GM10847 (cell line): ENCODE data around the gene SDHAF1.

Experiments used
- POLR2A ChIP-seq: IDR thresholded peaks from 2 replicates; pipeline ENCODE4 v1.6.1; 2011; ENCODE audit not compliant: insufficient read length; ENCODE audit errors: extremely low read depth

The SDHAF1 gene, protein sequence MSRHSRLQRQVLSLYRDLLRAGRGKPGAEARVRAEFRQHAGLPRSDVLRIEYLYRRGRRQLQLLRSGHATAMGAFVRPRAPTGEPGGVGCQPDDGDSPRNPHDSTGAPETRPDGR

DNA sequence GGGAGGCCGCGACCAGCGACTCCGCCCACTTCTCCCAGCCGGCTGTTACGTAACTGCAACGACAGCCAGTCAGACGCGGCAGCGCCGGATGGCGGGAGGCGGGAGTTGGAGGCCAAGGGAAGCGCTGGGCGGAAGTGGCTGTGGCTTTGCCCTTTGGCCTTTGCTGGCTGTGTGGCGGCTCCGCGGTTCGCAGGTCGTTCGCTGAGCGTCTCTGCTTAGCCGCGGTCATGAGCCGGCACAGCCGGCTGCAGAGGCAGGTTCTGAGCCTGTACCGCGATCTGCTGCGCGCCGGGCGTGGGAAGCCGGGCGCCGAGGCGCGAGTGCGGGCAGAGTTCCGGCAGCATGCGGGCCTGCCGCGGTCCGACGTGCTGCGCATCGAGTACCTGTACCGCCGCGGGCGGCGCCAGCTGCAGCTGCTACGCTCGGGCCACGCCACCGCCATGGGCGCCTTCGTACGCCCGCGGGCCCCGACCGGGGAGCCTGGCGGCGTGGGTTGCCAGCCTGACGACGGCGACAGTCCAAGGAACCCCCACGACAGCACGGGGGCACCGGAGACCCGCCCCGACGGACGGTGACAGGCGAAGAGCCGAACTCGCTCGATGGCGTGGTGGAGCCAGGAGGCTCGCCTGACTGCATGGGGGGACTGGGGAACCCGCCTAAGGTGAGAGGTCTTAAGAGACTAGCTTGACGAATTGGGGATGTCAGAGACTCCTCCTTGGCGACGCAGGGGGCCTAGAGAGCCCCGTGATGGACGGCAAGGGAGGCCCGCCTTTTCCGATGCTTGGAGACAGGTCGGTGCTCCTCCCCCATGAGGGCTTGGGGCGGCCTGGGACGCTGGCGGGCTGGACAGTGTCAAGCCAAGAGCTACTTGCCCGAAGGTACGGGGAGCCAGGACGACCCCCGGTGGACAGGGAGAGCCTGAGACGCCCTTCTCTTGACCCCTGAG, at the start of gene SDHAF1:
Gene SDHAF1 (plus strand): TSS at position 141 of the 946 bp plus-strand sequence. CDS start 87 bp downstream, at position 228.
- TF ChIP-seq POLR2A: peak; percentile 96

DNA sequence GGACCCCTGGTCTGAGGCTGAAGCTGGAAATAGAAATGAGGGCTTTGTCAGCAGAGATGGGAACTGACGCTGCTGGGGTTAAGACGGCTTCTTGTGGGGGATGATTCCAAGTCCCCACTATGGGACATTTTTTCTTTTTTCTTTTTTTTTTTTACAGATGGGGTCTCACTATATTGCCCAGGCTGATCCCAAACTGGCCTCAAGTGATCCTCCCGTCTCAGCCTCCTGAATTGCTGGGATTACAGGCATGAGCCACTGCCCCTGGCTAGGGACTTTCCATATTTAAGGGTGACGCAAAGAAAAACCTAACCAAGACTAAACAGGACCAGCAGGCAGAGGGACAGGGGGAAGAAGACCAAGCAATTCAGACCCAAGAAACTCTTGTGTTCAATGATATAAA, 48.8 kb upstream of the SDHAF1 start:
- TF ChIP-seq POLR2A: no peak

DNA sequence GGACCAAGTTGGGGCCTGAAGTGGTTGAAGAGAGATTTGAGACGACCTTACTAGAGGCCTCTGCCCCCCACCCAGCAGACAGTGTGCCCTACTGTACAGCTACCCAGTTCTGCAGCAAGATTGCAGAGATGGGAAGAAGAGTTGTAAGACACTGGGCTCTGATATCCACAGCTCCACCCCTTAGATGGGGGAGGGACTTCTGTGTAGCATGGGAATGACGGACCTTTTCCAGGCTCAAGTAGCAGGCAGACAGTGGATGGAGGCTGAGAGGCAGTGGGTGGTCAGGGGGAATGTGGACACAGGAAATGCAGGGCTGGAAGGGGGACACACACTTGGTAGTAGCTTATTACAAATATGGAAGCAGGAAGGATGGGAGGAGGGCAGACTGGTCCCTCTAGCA, 45.9 kb upstream of the SDHAF1 start:
- TF ChIP-seq POLR2A: no peak

DNA sequence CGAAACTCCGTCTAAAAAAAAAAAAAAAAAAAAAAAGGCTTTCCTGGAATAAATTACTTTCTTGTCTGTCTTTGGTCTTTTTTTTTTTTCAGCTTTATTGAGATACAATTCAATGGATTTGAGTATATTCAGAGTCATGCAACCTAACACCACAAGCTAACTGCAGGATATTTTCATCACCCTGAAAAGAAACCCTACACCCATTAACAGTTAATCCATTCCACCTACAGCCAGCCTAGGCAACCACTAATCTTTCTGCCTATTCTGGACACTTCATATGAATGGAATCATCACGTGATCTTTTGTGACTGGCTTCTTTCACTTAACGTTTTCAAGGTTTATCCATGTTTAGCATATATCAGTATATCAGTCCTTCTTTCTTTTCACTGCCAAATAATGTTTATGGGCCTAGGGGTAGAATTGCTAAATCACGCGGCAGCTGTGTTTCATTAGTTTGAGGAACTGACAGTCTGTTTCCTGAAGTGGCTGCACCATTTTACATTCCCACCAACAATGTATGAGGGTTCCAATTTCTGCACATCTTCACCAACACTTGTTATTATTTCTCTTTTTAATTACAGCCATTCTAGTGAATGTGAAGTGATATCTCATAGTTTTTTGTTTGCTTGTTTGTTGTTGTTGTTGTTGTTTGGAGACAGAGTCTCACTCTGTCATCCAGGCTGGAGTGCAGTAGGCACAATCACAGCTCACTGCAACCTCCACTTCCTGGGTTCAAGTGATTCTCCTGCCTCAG, 38.9 kb upstream of the SDHAF1 start:
- TF ChIP-seq POLR2A: no peak

DNA sequence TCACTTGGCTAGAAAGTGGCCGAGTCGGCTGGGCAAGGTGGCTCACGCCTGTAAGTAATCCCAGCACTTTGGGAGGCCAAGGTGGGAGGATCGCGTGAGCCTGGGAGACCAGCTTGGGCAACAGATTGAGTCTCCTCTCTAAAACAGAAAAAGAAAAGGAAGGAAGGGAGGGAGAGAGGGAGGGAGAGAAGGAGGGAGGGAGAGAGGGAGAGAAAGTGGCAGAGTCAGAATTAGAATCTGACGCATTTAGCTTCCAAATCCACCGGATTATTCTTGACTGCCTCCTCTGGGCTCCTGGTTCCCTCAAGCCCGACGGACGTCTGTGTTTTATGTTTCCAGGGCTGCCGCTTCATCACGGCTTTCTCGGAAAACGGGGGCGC, 36.3 kb upstream of the SDHAF1 start:
- no peak for TF ChIP-seq POLR2A

DNA sequence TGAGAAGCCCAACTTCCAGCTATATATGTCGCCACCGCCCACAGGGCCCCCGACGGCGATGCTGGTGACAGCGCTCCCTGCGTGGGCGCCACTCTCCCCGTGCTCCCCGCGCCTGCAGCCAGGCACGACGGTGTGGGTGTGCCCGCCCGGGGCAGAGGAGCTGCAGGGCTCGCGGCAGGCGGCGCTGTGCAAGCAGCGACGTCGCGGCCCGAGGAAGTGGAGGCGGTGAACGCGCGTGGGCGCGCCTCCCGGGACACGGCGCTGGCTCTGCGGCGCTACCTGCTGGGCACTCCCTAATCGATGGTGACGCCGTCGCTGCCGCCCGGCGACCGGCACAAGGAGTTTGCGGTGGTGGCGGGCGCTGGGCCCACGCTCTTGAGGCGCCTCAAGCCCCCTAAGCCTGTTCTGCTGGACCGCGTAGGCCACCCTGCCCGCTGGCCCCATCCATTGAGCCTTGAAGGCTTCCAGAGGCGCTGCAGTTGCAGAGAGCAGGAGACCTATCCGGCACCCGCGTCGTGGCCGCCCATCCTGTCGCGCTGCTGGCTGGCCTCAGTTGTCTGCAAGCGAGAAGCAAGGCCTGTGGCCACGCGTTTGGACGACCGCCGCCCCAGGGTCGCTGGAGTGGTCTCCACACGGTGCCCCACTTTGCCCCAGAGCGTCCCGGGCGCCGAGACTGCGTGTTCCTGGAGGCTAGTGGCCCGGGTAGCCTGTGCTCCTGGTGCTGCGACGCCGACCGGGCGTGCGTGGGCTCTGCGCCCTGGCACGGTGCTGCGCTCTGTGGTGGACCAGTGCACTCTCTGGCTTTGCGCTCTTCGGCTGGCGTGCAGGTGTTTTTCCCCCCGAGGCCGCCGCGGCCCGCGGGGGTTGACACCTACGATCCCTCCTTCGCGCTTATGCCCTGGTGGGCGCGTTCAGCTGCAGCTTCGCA, 35.7 kb upstream of the SDHAF1 start:
- TF ChIP-seq POLR2A: no peak

DNA sequence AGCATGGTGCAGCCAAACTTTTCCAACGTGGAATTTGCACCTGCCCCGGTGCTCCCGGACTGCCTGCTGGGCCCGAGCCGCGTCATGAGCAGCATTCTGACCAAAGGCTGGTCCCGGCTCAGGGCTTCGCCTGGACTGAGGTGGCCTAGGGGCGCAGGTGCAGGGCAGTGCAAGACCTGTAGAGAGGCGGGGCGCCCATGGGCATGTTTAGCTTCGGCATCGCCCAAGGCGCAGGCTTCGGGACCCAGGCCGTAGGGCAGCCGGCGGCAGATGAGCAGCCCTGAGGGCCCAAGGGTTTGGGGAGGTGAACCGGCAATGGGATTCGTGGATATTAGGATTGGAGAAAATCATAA, 35.0 kb upstream of the SDHAF1 start:
- no peak for TF ChIP-seq POLR2A

DNA sequence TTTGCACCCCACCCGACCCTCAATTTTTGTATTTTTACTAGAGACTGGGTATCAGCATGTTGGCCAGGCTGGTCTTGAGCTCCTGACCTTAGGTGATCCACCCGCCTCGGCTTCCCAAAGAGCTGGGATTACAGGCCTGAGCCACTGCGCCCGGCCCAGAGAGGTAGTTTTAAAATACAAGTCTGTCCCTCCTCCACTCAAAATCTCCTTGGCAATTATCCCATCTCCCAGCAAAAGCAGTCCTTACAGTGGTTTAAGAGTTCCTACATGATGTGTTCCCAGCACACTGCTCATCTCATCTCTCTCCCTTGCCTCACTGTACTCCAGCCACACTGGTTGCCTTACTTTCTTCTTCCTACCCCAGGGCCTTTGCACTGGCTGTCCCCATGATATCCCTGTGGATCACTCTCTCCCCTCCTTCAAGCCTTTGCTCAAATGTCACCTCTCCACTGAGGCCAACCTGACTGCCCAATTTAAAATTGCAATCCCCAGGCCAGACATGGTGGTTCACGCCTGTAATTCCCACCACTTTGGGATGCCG, 34.5 kb upstream of the SDHAF1 start:
- TF ChIP-seq POLR2A: no peak

DNA sequence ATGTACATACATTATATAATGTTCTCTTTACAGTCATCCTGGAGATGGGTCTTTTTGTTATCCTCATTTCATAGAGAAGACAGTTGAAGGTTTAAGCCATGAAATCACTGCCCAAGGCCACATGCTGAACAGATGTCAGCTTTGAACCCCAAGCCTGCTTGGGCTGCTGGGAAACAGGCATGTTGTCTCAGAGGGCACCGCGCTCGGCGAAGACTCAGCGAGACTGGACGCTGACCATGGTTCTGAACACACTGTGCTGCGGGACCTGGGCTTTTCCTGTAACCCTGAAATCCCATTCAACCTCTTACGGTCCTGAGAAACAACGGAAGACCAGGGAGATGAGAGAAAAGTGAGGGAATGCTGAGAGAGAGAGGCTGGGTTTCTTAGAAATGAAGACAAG, 31.5 kb upstream of the SDHAF1 start:
- no peak for TF ChIP-seq POLR2A

DNA sequence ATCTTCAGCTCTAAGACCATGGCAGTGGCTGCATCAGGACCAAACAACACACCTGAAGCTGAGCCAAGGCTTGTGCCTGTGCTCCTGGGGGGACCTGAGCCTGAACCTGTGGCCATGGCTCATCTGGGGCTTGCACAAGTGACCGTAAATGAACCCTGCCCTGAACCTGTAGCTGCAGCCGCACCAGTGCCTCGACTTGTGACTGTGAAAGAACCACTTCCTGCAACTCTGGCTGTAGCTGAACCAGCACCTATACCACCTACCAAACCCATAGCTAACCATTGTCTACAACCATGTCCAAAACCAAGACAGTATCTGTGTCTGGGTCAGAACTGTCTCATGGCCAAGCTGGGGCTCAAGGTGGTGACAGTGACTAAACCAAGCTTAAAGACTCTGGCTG, 28.2 kb upstream of the SDHAF1 start:
- no peak for TF ChIP-seq POLR2A

DNA sequence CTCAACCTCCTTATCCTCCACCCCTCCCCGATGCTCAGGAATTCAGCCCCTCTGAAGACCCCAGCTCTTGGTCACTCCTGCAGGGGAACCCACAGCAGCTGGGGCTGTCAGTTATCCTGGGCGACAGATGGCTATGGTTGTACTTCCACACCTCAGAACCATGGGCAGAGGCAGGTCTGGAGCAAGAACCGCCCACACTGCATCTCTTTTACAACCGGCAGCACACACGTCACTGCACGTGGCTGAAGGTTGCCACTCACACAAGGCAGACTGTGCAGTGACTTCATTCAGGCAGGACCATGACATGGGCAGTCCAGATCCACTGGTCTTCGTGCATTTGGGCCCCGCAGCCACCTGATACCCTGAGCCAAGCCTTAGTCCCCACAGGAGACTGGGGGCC, 21.5 kb upstream of the SDHAF1 start:
- no peak for TF ChIP-seq POLR2A

DNA sequence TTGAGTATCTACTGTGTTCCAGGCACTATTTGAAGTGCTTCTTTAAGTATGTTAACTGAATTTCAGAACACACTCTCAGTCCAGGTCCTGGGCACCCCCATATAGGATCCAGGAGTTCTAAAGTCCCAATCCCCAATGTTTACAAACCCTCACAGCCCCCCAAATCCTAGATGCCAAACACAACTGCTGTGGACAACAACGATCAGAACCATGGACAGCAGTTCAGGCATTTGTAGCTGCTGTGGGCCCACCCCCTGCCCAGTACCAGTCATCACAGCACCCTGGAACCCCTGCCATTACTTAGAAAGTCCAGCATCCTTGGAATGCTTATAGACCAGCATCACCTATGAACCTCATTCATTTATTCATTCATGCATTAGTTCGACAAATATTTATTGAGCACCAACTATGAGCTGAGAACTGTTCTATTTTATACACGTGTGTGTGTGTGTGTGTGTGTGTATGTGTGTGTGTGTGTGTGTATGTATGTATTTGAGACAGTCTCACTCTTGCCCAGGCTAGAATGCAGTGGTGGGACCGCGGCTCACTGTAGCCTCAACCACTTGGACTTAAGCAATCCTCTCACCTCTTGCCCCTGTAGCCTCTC, 19.3 kb upstream of the SDHAF1 start:
- TF ChIP-seq POLR2A: no peak

DNA sequence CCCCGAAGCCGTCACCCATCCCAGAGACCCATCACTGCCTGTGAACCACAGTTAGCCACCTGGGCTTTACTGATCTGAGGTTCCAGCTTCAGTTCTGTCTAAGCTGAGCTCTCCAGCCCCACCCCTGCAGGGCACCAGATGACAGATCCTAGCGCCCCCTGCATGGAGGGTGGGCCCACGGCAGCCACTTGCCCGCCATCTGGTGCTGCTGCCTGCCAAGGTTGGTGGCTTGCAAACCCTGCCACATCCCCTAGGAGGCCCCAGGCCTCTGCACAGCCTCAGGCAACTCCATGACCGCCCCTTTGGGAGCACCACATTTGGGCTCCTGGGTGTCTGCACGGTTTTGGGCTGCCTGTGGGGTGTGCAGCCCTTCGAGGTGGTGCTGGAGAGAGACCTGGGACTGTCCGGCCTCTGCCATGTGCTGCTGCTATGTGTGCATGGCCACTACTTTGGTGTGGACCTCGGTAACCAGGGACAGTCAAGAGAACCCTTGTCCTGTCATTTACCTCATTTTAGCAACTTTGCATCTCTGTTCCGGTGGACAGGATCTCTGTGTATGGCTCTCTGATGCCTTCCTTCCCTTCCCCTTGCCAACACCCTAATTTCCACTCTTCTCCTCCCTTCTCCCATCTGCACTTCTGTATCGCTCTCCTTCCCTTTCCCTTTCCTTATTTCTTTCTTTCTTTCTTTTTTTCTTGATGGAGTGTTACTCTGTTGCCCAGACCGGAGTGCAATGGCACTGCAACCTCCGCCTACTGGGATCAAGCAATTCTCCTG, 17.4 kb upstream of the SDHAF1 start:
- TF ChIP-seq POLR2A: no peak

DNA sequence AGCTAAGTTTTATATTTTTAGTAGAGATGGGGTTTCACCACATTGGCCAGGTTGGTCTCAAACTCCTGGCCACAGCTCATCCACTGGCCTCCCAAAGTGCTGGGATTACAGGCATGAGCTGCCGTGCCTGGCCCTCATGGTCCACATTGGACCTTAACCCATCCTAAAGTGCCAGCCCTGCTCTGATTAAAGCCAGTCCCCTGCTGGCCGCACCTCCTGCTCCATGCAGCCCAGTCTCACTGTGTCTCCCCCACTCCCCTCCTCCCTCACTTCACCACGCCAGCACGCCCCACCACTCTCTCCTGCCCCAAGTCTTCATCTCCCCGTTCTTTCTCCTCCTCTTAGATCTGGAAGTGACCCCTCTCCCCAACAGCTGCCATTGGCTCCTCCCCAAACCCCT, 16.7 kb upstream of the SDHAF1 start:
- no peak for TF ChIP-seq POLR2A
